Upper lobe of left lung (tissue), 4 donors: Measurements from ENCODE around the gene TMEM273.

Source experiments
- POLR2AphosphoS5 ChIP-seq, 2 donors: sonication (generic); formaldehyde crosslinking; IDR thresholded peaks; one replicate each; pipeline ENCODE4 v1.5.1; 2017; ENCODE audit warnings: antibody characterized with exemption in 2 of 2
- TF ChIP-seq, protein P1 (sequence below), 6 experiments: fragments of 450-650 bp in 4 of 6; fragments of 200-600 bp in 2 of 6; sonication (generic) in 2 of 6; IDR thresholded peaks; one replicate each; pipeline ENCODE4 v1.5.1; 2016 to 2019; ENCODE audit warnings: antibody characterized with exemption in 6 of 6

DNA sequence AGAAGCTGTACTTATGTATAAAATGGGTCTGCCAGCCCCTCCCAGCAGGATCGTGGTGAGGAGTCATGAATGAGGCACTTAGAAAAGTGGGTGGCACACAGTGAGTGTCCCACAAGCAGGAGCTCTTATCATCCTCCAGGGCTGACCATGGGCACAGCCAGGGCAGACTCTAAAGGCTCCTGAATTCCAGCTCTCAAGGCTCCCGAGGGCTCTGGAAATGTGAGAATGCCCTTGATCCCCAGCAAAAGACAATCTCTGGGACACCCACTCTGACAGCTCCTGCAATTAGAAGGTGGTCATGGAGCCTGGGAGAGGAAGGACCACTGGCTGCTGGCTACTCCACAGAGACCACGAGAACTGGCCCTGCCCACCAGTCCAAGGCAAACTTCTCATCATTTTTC is 74.5 kb downstream of the TMEM273 start:
- TF ChIP-seq POLR2AphosphoS5 (IDR thresholded peaks at IDR 0.05): no peak
- TF ChIP-seq, protein P1, sequence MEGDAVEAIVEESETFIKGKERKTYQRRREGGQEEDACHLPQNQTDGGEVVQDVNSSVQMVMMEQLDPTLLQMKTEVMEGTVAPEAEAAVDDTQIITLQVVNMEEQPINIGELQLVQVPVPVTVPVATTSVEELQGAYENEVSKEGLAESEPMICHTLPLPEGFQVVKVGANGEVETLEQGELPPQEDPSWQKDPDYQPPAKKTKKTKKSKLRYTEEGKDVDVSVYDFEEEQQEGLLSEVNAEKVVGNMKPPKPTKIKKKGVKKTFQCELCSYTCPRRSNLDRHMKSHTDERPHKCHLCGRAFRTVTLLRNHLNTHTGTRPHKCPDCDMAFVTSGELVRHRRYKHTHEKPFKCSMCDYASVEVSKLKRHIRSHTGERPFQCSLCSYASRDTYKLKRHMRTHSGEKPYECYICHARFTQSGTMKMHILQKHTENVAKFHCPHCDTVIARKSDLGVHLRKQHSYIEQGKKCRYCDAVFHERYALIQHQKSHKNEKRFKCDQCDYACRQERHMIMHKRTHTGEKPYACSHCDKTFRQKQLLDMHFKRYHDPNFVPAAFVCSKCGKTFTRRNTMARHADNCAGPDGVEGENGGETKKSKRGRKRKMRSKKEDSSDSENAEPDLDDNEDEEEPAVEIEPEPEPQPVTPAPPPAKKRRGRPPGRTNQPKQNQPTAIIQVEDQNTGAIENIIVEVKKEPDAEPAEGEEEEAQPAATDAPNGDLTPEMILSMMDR (IDR thresholded peaks at IDR 0.05): no peak
